ENCODE results near the gene ZBTB7A.
A peak's percentile ranks its signal among the peaks of the same experiment; 100 is the strongest.
"Not testable (repeated sequence)": the region's sequence is repeated elsewhere in the genome, so short reads cannot be mapped to it uniquely, and the experiment has no call there.

Gene ZBTB7A

GRCh38 chr19:4007021-4007835, 59.5 kb downstream of the ZBTB7A start, which contains the start of gene PIAS4:
Gene PIAS4, plus strand, starts transcription at chr19:4007736. Its CDS starts 25 bp downstream, at chr19:4007761.
- Histone ChIP-seq H3K14ac (ENCODE audit: low read length) (peak within 1 kb of the TSS; percentile 100), H2BK15ac (ENCODE audit: low read length) (no peak within 1 kb of the TSS), H3K4ac (ENCODE audit: low read length) (no peak within 1 kb of the TSS), H3K27ac (replicated peaks; ENCODE audit: low read length) (peak within 1 kb of the TSS; percentile 92), H3K79me1 (ENCODE audit: low read depth, low read length) (peaks cover 28% of the 10 kb centered on the region), H2BK120ac (ENCODE audit: low read depth, low read length) (no peak within 1 kb of the TSS), H3K9me3 (replicated peaks in 1 of 2; ENCODE audit: control insufficient read depth in 2 of 2, insufficient read depth in 1 of 2, low read depth in 1 of 2, low read length in 2 of 2) (no peaks in the 10 kb centered on the region), H4K8ac (ENCODE audit: low read depth, low read length) (peak within 1 kb of the TSS; percentile 92), H3K4me1 (ENCODE audit: control insufficient read depth in 2 of 2, insufficient read depth in 1 of 2, low read depth in 1 of 2, low read length in 2 of 2) (peaks cover 7 to 12% of the 10 kb centered on the region in 2 donors), H4K91ac (ENCODE audit: low read depth, low read length, poor library complexity) (no peak within 1 kb of the TSS), H2AK5ac (ENCODE audit: low read depth, low read length) (peak within 1 kb of the TSS; percentile 99), H2AFZ (ENCODE audit: low read length) (peak within 1 kb of the TSS; percentile 99), H3K4me3 (ENCODE audit: low read length in 2 of 2) (peak within 1 kb of the TSS; percentile 86 to 93), H3K4me2 (ENCODE audit: insufficient read depth, low read length, poor library complexity, severe bottlenecking) (peak within 1 kb of the TSS; percentile 90), H3K27me3 (ENCODE audit: control insufficient read depth in 3 of 3, insufficient read depth in 3 of 3, low read depth in 1 of 3, low read length in 3 of 3) (no peaks in the 10 kb centered on the region), H2BK5ac (ENCODE audit: low read length) (peak within 1 kb of the TSS; percentile 93), H3K9ac (ENCODE audit: low read depth, low read length, poor library complexity) (peak within 1 kb of the TSS; percentile 99), H3K36me3 (replicated peaks in 1 of 2; ENCODE audit: control insufficient read depth in 2 of 2, insufficient read depth in 2 of 2, low read length in 2 of 2) (peaks cover 3 to 19% of the 10 kb centered on the region in 2 donors), H3K23ac (ENCODE audit: low read depth, low read length, poor library complexity) (peak within 1 kb of the TSS; percentile 98), H3K18ac (ENCODE audit: low read length) (peak within 1 kb of the TSS; percentile 100), H2BK12ac (ENCODE audit: low read length) (no peak within 1 kb of the TSS)
- WGBS, 2 donors (ENCODE audit: extremely low coverage in 2 of 2, insufficient read length in 2 of 2, insufficient replicate concordance in 1 of 2): no CpG with 5 or more reads among the region's 91 CpGs
- DNase-seq (ENCODE audit: low spot score): peak; percentile 96

- H2BK12ac ChIP-seq (ENCODE audit: low read length); H3K27ac ChIP-seq (replicated peaks; ENCODE audit: low read length); H3K4ac ChIP-seq (ENCODE audit: low read length); H3K14ac ChIP-seq (ENCODE audit: low read length); H2BK120ac ChIP-seq (ENCODE audit: low read depth, low read length); H3K9me3 ChIP-seq (replicated peaks in 1 of 2; ENCODE audit: control insufficient read depth in 2 of 2, insufficient read depth in 1 of 2, low read depth in 1 of 2, low read length in 2 of 2); H3K9ac ChIP-seq (ENCODE audit: low read depth, low read length, poor library complexity); H2BK5ac ChIP-seq (ENCODE audit: low read length); H3K18ac ChIP-seq (ENCODE audit: low read length); H3K23ac ChIP-seq (ENCODE audit: low read depth, low read length, poor library complexity); DNase-seq (ENCODE audit: low spot score); H3K36me3 ChIP-seq (replicated peaks in 1 of 2; ENCODE audit: control insufficient read depth in 2 of 2, insufficient read depth in 2 of 2, low read length in 2 of 2); H4K91ac ChIP-seq (ENCODE audit: low read depth, low read length, poor library complexity); H2AK5ac ChIP-seq (ENCODE audit: low read depth, low read length); H3K27me3 ChIP-seq (ENCODE audit: control insufficient read depth in 3 of 3, insufficient read depth in 3 of 3, low read depth in 1 of 3, low read length in 3 of 3); H3K4me3 ChIP-seq (ENCODE audit: low read length in 2 of 2); H3K4me2 ChIP-seq (ENCODE audit: insufficient read depth, low read length, poor library complexity, severe bottlenecking); H2AFZ ChIP-seq (ENCODE audit: low read length); H2BK15ac ChIP-seq (ENCODE audit: low read length); H4K8ac ChIP-seq (ENCODE audit: low read depth, low read length): not testable (repeated sequence)
- H3K79me1 ChIP-seq (ENCODE audit: low read depth, low read length): peaks cover 20% of the 10 kb centered on the region
- no CpG with 5 or more reads among the region's 9 CpGs for WGBS, 2 donors (ENCODE audit: extremely low coverage in 2 of 2, insufficient read length in 2 of 2, insufficient replicate concordance in 1 of 2)
- peaks cover 7 to 12% of the 10 kb centered on the region in 2 donors for H3K4me1 ChIP-seq (ENCODE audit: control insufficient read depth in 2 of 2, insufficient read depth in 1 of 2, low read depth in 1 of 2, low read length in 2 of 2)
Observed at GRCh38 chr19:4005436-4005835, 61.3 kb downstream of the ZBTB7A start.

DNA sequence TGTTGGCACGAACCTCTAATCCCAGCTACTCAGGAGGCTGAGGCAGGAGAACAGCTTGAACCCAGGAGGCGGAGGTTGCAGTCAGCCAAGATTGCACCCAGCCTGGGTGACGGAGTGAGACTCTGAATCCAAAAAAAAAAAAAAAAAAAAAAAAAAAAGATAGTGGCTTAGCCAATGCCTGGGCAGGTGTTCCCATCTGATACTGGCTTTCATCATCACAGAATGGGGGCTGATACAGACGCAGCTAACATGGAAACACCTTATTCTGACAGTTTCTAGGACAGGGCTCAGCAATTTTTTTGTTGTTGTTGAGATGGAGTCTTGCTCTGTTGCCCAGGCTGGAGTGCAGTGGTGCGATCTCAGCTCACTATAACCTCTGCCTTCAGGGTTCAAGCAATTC, 65.9 kb downstream of the ZBTB7A start:
- not testable (repeated sequence) for H3K36me3 ChIP-seq (replicated peaks in 1 of 2; ENCODE audit: control insufficient read depth in 2 of 2, insufficient read depth in 2 of 2, low read length in 2 of 2); H3K18ac ChIP-seq (ENCODE audit: low read length); H3K9ac ChIP-seq (ENCODE audit: low read depth, low read length, poor library complexity); H3K4me1 ChIP-seq (ENCODE audit: control insufficient read depth in 2 of 2, insufficient read depth in 1 of 2, low read depth in 1 of 2, low read length in 2 of 2); H2BK120ac ChIP-seq (ENCODE audit: low read depth, low read length); H3K27me3 ChIP-seq (ENCODE audit: control insufficient read depth in 3 of 3, insufficient read depth in 3 of 3, low read depth in 1 of 3, low read length in 3 of 3); H3K4ac ChIP-seq (ENCODE audit: low read length); H3K23ac ChIP-seq (ENCODE audit: low read depth, low read length, poor library complexity); H2AK5ac ChIP-seq (ENCODE audit: low read depth, low read length); DNase-seq (ENCODE audit: low spot score); H2BK12ac ChIP-seq (ENCODE audit: low read length); H2BK5ac ChIP-seq (ENCODE audit: low read length); H3K9me3 ChIP-seq (replicated peaks in 1 of 2; ENCODE audit: control insufficient read depth in 2 of 2, insufficient read depth in 1 of 2, low read depth in 1 of 2, low read length in 2 of 2); H2AFZ ChIP-seq (ENCODE audit: low read length); H3K79me1 ChIP-seq (ENCODE audit: low read depth, low read length); H3K4me3 ChIP-seq (ENCODE audit: low read length in 2 of 2); H3K14ac ChIP-seq (ENCODE audit: low read length); H3K27ac ChIP-seq (replicated peaks; ENCODE audit: low read length); H4K8ac ChIP-seq (ENCODE audit: low read depth, low read length); H2BK15ac ChIP-seq (ENCODE audit: low read length); H4K91ac ChIP-seq (ENCODE audit: low read depth, low read length, poor library complexity); H3K4me2 ChIP-seq (ENCODE audit: insufficient read depth, low read length, poor library complexity, severe bottlenecking)
- WGBS, 2 donors (ENCODE audit: extremely low coverage in 2 of 2, insufficient read length in 2 of 2, insufficient replicate concordance in 1 of 2): no CpG with 5 or more reads among the region's 5 CpGs

DNA sequence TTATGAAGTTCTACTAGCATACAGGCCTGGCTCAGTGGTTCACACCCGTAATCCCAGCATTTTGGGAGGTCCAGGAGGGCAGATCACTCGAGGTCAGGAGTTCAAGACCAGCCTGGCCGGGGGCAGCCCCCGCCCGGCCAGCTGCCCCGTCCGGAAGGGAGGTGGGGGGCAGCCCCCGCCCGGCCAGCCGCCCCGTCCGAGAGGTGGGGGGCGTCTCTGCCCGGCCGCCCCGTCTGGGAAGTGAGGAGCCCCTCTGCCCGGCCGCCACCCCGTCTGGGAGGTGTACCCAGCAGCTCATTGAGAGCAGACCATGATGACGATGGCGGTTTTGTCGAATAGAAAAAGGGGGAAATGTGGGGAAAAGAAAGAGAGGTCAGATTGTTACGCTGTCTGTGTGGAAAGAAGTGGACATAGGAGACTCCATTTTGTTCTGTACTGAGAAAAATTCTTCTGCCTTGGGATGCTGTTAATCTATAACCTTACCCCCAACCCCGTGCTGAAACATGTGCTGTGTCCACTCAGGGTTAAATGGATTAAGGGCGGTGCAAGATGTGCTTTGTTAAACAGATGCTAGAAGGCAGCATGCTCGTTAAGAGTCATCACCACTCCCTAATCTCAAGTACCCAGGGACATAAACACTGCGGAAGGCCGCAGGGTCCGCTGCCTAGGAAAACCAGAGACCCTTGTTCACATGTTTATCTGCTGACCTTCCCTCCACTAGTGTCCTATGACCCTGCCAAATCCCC, 67.9 kb downstream of the ZBTB7A start:
- H3K9me3 ChIP-seq (replicated peaks in 1 of 2; ENCODE audit: control insufficient read depth in 2 of 2, insufficient read depth in 1 of 2, low read depth in 1 of 2, low read length in 2 of 2); H3K4ac ChIP-seq (ENCODE audit: low read length); H3K18ac ChIP-seq (ENCODE audit: low read length); H3K23ac ChIP-seq (ENCODE audit: low read depth, low read length, poor library complexity); H2BK15ac ChIP-seq (ENCODE audit: low read length); H3K27ac ChIP-seq (replicated peaks; ENCODE audit: low read length); DNase-seq (ENCODE audit: low spot score); H2AFZ ChIP-seq (ENCODE audit: low read length); H3K4me2 ChIP-seq (ENCODE audit: insufficient read depth, low read length, poor library complexity, severe bottlenecking); H3K9ac ChIP-seq (ENCODE audit: low read depth, low read length, poor library complexity); H2AK5ac ChIP-seq (ENCODE audit: low read depth, low read length); H2BK5ac ChIP-seq (ENCODE audit: low read length); H2BK120ac ChIP-seq (ENCODE audit: low read depth, low read length); H3K4me1 ChIP-seq (ENCODE audit: control insufficient read depth in 2 of 2, insufficient read depth in 1 of 2, low read depth in 1 of 2, low read length in 2 of 2); H3K14ac ChIP-seq (ENCODE audit: low read length); H3K79me1 ChIP-seq (ENCODE audit: low read depth, low read length); H3K4me3 ChIP-seq (ENCODE audit: low read length in 2 of 2); H3K27me3 ChIP-seq (ENCODE audit: control insufficient read depth in 3 of 3, insufficient read depth in 3 of 3, low read depth in 1 of 3, low read length in 3 of 3); H4K91ac ChIP-seq (ENCODE audit: low read depth, low read length, poor library complexity); H3K36me3 ChIP-seq (replicated peaks in 1 of 2; ENCODE audit: control insufficient read depth in 2 of 2, insufficient read depth in 2 of 2, low read length in 2 of 2); H4K8ac ChIP-seq (ENCODE audit: low read depth, low read length); H2BK12ac ChIP-seq (ENCODE audit: low read length): not testable (repeated sequence)
- WGBS, 2 donors (ENCODE audit: extremely low coverage in 2 of 2, insufficient read length in 2 of 2, insufficient replicate concordance in 1 of 2): no CpG with 5 or more reads among the region's 29 CpGs
